HG02623 (cell line): ENCODE results near the gene AHDC1.

Experiments
- ATAC-seq: cut with Tn5 transposase; IDR thresholded peaks from one replicate; pipeline ENCODE4 v1.9.1; 2021; ENCODE audit warnings: moderate library complexity; ENCODE audit not compliant: unreplicated experiment

Gene AHDC1

DNA sequence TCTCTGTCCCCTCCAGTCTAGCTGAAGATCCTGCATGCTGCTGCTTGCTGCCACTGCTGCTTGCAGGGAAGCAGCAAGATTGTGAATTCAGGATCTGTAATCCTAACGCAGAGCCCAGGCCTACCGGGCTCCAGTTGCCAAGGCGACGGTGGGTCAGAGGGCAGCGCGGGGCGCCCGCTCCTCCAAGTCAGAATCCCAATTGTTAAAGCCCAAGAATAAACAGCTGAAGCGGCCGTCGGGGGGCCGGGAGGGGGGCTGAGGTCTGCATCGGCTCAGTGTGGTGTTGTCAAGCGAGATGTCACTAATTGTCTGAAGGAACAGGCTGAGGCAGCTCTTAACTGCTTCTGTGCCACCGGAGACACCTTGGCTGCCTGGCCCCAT, 36.8 kb downstream of the AHDC1 start:
- no peak for ATAC-seq

DNA sequence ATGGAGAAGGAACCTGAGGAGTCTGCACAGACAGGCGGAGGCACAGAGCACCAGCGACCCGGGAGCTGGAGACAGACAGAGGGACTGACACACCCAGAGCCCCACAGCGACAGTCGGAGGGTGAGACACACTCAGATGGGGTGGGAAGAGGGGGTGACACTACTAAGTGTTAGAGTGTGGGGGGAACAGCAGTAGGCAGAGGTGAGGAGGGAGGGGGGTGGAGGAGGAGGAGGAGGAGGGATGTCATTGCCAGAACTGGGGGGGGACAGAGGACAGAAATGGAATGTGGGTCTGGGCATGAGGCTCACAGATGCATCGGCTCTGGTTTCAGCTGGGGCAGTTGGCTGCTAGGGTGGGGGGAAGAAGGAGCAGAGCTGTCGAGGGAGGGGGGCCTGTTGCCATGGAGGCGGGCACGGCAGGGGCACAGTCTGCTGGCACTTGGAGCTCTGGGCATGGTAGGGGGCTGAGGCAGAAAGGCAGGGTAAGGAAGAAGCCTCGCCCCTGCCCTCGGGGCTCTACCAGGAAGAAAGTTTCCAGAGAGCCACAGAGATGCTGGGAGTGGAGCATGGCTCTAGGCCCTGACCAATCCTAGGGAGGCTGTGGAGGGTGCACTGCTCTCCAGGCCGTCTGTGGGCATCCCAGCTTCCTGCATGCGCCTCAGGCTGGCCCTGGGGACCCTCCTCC, 37.3 kb downstream of the AHDC1 start:
- no peak for ATAC-seq

DNA sequence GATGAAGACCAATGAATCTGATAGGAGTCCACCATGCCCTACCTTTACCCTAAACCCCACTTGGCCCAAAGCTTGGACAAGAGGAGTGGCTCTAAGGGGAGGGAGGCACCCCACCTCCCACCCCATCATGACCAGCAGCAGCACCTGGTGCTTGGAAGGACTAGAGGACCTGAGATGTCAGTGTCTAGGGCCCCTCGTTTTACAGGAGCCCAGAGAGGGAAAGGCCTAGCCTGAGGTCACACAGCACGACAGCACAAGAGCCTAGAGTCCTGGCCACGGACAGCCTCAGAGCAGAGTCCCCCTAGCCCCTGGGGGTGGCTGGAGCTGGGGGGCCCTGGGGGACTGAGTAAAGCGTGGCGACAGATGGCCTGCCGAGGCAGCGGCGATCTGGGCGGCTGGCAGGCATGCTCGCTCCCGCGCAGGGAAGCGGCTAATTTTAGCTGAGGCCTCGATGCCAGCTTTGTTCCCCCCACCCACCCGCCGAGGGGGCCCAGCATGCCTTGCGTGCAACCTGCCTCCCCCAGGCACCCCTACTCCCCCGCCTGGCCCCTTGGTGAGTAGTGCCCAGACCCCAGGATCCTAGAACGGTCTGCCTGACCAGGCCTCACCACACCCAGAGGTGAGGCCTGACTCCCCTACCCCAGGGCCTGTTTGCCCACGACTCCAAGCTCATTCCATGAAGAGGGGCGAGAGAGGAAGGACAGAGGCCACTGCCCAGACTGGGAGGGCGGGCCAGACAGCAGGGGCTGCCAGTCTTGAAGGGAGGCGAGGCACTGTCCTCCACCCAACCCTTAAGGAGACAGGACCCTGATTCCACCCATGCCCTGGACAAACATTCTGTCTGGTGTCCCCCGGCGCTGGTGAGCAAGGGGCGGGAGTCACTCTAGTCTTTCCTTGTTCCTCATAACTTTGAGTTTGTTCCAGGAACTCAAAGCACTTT, 39.0 kb downstream of the AHDC1 start:
- no peak for ATAC-seq

DNA sequence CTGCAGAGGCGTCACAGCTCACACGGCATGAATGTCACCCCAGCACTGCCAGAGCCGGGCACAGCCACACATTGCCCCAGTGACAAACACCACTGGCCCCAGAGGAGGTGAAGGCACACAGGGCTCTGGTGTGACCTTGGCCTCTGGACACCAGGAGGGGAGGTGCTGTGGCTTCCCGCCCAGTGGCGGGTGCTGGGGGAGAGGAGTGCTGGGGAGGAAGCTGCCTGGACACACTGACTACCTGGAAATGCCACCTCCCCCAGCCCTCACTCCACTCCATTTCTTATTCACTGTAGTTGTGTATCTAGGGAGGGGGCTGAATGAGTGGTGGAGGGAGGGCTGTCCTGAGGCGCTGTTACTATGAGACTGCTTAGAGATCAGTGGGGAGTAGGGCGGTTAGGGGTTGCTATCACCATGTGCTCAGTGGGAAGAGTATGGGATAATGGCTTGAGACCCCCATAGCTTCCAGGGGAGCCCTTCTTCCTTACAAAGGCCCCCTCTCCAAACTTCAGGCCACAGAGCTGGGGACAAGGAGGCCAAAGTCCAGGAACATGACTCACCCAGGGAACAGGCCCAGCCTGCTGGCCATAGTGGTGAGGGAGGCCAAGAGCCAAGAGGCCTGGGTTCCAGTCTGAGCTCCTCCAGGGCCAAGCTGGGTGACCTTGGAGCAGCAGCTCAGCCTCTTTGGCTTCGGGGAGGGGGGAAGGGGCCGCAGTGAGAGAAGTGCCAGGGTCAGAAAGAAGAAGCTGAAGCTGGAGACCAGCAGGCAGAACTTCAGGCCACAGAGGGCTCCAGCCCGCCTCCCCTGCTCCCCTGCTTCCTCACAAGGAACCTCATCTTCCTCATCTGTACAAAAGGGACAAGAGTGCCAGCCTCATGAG, 40.1 kb downstream of the AHDC1 start:
- no peak for ATAC-seq

DNA sequence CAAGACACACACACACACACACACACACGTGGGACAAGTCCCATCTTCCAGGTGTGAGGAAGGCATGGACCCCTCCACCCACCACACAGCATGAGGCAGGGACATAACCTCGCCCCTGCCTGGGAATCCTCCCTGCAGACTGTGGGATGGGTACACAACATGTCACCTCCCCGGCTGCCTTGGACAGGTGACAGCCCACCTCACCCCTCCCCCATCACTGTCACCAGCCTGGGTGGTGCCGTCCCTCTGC, 40.7 kb downstream of the AHDC1 start:
- ATAC-seq: no peak

DNA sequence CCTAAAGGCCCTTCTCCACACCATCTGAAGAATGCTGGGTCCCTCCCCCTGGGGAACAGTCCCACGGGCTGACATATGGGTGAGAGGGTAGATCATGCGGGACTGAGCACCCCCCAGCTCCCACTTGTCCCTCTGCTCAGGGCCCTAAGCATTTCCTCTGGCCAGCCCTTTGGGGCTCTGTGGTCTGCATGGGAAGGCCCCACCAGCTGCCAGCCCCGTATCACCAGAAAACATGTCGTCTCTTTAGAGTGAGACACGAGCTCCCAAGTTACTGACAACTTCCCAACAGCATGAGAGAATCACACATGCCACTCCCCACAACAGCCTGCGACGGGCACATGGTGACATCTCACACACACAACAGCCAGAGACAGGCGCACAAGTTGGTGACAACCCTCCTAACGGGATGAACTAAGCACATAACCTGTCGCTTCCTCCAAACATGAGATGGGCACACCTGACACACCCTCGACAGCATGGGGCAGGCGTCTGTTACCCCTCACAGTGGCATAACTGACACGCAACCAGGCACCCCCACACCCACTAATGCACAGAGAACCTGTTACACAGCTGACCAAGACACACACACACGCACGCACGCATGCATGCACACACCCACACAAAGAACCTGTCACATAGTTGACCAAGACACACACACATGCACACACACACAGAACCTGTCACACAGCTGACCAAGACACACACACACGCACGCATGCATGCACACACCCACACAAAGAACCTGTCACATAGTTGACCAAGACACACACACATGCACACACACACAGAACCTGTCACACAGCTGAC, 41.2 kb downstream of the AHDC1 start:
- ATAC-seq: no peak

DNA sequence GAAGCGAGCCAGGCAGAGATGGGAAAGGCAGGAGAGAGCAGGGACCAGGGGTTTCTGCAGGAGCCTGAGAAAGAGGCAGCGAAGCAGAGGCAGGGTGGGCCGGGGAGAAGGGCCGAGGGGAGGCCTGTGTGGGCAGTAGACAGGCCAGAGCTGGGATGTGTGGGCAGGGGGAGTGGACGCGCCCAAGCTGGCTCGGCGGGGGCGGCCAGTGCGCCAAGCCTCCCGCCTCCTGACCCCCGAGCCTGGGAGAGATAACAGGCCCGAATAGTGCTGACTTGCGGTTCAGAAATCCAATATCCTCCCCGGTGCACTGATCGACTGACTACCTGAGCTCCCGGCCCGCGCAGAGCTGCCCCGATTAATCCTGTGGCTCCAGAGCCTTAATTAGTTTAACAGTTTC, 41.9 kb downstream of the AHDC1 start:
- no peak for ATAC-seq

DNA sequence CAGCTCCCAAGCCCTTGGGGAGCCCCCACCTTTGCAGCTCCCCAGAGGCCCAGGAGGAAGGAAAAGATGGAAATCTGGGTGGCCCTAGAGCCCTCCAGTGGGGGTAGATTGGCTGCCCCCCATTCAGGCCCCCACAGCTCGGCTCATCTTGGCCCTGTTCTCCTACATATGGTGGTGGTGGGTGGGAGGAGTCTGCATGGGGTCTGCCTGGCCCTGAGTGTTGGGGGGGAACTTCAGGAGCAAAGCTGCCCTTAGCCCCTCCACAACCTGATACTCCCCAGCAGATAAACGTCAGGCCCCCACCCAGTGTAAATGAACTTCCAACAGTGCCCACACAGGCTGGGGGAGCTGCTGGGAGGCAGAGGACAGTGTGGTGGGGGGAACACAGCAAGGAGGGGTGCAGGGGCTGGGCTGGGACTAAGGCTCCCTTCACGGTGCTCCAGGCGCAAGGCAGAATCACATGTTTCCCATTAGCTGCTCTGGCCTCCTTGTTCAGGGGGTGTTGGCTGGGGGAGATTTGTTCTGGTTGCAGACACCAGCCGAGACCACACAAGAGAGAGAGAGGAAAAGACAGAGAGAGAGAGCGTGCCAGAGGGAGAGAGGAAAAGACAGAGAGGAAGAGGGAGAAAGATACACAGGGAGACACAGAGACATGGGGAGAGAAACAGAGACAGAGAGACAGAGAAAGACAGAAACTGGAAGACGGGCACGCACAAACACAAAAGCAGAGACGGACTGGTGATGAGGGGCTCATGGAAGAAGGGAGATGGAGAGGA, 42.6 kb downstream of the AHDC1 start:
- ATAC-seq: no peak

DNA sequence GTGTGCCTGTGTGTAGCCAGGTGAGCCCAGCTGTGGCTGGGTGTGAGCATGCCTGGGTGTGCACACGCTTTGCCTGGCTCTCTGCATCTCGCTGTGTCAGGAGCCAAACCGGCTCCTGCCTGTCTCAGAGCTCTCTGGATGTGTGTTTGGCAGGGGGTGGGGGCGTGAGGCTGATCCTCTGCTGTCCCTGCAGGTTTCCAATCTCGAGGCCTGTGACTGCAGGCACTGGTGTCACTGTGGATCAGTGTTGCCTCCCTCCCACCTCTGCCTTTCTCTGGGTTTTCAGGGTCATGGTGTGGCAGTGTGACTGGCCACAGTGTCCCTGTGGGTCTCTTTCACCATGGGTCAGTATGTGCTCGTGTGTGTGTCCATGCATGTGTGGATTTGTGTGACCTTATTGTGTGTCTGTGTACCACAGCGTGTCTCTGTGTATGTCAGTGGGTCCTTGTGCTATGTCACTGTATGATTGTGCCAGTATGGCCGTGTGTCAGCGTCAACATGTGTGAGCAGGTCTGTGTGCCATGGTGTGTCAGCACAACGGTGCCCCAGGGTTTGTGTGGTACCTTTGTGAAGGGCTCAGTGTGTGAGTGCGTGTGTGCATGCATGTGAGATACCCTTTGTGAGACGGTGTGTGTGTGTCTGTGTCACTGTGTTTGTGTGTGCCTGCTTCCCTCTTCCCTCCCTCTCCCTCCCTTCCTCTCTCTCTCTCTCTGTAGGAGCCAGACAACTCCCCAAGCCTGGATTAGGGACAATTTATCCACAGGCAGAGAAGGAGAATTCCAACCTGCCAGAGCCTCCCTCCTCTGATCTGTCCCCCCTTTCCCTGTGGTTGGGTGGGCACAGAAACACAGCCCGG, 43.4 kb downstream of the AHDC1 start:
- no peak for ATAC-seq

DNA sequence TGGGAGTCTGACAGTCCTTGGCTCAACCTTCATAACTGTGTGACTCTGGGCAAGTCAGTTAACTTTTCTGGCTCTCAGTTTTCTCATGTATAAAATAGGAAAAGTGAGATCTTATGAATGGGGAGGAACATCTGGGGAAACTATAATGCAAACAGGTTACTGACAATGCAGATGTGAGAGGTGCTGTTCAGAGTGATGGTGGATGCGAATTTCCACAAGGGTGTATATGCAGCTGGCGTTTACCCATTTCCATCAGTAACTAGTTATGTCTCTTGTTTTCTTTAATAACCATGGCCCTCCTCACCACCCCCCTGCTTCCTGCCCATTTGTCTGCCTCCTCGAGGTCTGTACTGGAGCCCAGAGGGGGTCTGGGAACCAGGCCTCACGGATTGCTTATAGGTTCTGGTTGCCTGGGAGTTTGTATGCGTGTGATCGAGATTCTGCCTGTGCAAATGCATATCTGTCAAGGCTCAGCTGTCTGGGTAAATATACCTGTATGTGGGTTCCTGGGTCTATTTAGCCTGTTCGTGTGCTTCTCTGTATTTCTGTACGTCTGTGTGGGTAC, 44.4 kb downstream of the AHDC1 start:
- ATAC-seq: no peak

DNA sequence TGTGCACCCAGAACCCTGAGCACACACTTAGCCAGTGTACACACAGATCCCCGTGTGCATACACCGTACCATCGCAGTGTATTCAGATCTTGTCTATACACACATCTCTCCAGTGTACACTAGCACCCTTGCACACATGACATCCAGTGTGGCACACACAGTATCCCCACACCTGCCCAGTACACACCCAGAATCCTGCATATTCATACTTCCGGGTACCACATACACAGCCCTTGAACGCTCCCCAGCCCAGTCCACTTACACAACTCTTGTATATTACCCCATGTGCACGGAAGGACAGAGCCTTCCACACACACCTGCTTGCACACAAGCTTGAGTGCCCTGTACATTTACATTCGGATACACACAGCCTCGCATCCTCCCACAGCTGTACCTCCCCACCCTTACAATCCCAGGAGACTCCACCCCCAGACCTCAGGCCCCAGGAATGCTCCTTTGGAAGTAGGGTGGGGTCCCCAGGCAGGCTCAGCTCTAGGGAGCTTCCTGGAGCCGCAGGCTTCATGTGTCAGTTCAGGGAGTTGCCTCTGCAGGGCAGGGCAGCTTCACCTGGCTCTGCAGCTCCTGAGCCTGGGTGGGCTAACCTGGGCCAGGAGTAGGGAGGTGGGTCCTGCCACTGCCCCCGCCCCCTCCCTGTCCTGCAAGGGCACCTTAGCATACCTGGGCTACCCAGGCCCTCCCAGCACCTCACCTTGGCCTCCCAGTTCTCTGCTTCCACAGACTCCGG, 46.2 kb downstream of the AHDC1 start:
- ATAC-seq: no peak

DNA sequence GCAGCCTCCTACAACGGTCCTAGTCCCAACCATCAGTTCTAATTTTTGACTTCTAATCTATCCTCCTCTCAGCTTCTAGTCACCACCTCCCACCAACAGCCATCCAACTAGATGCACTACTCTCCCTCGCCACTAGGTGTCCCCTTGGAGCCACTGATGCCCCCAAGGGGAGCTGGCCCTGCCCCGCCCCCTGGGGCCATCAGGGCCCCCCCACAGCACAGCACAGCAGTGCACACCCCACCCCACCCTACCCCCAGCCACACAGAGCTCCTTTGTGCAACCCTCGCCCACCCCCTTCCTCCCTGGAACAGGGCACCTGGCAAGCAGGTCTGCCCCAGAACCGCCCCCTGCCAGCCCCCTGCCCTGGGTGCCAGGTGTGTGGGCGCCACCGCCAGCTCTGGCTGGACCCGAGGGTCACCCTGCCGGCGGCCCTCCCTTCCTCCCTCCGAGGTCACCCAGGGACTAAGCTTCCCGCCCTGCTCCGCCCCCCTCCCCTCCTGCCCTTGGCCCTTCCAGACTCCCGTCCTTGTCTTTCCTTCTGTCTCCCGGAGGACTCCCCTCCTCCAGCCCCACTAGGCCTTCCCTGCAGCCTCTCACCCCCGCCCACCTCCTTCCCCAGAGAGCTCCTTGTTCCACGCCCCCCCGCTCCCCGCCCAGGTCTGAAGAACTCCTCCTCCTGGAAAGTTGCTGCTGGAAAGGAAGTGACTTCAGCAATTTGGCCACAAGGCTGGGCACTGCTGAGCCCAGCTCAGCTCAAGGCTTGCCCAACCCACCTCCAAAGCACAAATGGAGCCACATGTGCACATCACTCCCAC, 47.0 kb downstream of the AHDC1 start:
- ATAC-seq: no peak

DNA sequence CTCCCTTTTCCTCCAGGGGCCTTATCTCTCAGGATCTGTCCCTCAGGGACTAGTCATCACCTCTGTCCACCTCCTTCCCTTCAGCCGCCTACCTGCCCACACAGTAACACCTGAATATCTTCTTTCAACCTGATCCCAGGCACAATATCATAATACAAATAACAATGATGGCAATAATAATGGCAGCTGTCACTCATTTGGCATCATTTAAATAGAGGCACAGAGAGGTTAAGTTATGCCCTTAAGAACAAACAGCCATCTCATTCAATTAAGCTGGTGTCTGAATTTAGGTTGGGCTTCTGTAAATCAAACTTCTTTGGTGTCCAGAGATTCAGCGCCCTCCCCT, 47.5 kb downstream of the AHDC1 start:
- ATAC-seq: no peak

DNA sequence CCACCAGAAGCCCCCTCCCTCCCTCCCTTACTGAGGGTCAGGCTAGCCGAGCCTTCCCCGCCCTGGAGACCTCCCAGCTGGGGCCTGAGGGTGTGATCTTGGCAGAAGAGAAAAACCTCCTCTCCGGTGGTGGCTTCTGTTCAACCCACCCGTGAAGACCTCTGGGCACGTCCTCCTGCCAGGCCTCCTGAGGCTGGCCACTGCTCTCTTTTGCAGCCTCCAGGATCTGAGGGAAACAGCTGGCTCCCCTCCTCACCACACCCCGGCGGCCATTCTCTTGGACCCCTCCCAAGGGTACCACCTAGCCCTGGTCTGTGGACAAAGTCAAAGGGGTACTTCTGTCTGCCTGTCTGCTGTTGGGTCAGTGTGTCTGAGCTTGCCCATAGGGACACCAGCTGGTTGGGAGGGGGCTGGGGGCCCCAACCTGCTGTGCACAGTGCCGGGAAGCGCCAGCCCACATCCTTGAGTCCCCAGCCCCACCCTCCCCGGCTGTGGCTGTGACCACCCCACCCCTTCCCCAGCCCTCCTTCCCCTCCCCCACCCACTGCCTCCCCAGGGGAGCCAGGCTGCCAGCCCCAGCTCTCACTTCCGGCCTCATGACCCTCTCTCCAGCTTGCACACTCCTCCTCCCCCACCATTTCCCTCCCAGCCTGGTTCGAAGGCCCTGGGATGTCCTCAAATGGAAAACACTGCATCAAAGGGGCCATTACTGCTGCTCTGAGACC, 48.1 kb downstream of the AHDC1 start:
- ATAC-seq: no peak

DNA sequence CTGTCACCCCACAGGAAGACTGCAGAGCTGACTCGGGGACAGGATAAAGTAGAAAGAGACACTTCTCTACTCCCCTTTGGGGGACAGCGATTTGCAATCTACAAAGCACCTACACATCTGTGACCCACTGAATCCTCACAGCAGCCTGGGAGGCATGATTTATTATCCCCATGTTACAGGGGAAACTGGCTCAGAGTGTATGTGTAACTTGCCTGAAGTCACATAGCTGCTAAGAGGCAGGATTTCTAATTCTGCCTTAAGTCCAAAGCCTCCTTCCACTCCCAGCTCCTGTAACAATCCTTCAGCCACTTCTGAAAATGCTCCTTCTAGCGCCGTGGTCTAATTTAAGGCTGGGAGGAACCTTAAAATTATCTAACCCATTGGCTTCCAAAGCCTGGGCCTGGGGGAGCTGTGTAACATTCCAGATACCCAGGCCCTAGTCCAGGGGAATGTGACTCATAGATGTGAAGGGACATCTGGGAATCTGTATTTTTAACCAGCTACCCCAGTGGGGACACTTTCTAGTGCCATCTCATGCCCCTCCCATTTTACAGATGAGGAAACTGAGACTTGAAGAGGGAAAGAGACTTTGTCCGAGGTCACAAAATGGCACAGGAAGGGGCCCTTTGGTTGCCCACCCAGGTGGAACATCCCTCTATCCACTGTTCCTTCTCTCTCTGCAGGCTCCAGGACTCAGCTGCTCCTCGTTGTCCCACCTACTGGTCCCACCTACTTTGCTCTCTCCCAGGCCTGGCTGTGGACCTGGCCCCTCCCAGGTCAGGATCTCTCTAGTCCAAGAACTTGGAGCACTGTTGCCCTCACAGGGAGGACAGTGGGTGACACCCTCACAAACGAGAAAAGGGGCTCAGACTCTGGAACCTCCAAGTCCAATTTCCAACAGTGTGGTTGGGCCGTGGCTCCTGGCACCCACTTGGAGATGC, 48.9 kb downstream of the AHDC1 start:
- no peak for ATAC-seq

DNA sequence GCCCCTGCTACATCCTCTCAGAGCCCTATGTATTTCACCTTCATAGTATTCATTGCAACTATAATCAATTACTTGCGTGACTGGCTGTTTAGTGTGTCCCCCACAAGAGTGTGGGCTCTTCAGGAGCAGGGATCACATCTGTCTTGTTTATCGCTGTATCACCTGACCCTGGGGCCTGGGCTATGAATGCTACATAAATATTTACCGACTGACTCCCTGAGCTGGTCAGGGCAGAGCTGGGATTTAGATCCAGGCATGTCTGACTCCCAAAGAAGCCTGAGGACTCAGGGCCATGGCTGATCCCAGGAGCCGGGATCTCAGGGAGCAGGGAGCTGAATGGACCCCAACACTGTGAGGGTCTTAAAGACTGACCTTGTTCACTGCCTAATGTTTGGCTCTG, 49.7 kb downstream of the AHDC1 start:
- ATAC-seq: no peak
